Caco-2 (cell line): ENCODE results near the gene CERS3. TPM values are rescaled to one million over a fixed set of nuclear protein-coding genes. Genes with fewer than 3 reads are reported as not detected.

Source experiments
- BruUV-seq: library from RNA; stranded (reverse); fragments of 400-500 nt; replicated peaks from 2 replicates; lab custom pipeline; 2021; lab: Mats Ljungman, UMichigan
- CTCF ChIA-PET: fragments of 300-600 bp; sonication (Branson Sonifier 250); formaldehyde crosslinking; loops from one replicate; lab custom pipeline; 2022; ENCODE audit warnings: antibody characterized with exemption; lab: Charles Lee
- POLR2A ChIA-PET: fragments of 300-600 bp; sonication (Branson Sonifier 250); formaldehyde crosslinking; loops from one replicate; lab custom pipeline; 2022; ENCODE audit warnings: antibody characterized with exemption; lab: Charles Lee
- DNase-seq, 2 experiments: peaks; one replicate each; pipeline versions ENCODE4 v3.0.0 to v3.0.0-alpha.2; 2020 to 2022
- H3K27me3 ChIP-seq: replicated peaks from 2 replicates; pipeline ENCODE4 v1.6.0; 2011; ENCODE audit warnings: low read length; ENCODE audit not compliant: control insufficient read depth, insufficient read depth
- H3K36me3 ChIP-seq: 2 replicates; pipeline ENCODE4 v1.5.1; 2011; ENCODE audit warnings: low read length; ENCODE audit not compliant: control insufficient read depth, insufficient read depth
- H3K4me1 ChIP-seq: fragments of 250-450 bp; sonication (Bioruptor Pico); 2 replicates; pipeline ENCODE4 v1.5.1; 2020; ENCODE audit warnings: mild to moderate bottlenecking
- H3K4me3 ChIP-seq: 2 replicates; pipeline ENCODE4 v1.5.1; 2011; ENCODE audit warnings: low read depth, mild to moderate bottlenecking, control low read depth, low read length
- H3K9me3 ChIP-seq: fragments of 250-450 bp; sonication (Bioruptor Pico); 2 replicates; pipeline ENCODE4 v1.5.1; 2020; ENCODE audit warnings: mild to moderate bottlenecking, moderate library complexity
- H3K27ac Mint-ChIP-seq: one replicate; pipeline ENCODE4 v1.8.0; 2022; ENCODE audit warnings: mixed read lengths; ENCODE audit not compliant: unreplicated experiment
- H3K27me3 Mint-ChIP-seq: one replicate; pipeline ENCODE4 v1.8.0; 2022; ENCODE audit warnings: mixed read lengths; ENCODE audit not compliant: insufficient read depth, unreplicated experiment
- H3K36me3 Mint-ChIP-seq: one replicate; pipeline ENCODE4 v1.8.0; 2022; ENCODE audit warnings: mild to moderate bottlenecking, mixed read lengths; ENCODE audit not compliant: insufficient read depth, unreplicated experiment
- H3K4me1 Mint-ChIP-seq: one replicate; pipeline ENCODE4 v1.8.0; 2022; ENCODE audit warnings: low read depth, mixed read lengths; ENCODE audit not compliant: unreplicated experiment
- H3K4me3 Mint-ChIP-seq: one replicate; pipeline ENCODE4 v1.8.0; 2022; ENCODE audit warnings: mild to moderate bottlenecking, moderate library complexity, mixed read lengths; ENCODE audit not compliant: unreplicated experiment
- H3K9me3 Mint-ChIP-seq: one replicate; pipeline ENCODE4 v1.8.0; 2022; ENCODE audit warnings: mixed read lengths; ENCODE audit not compliant: unreplicated experiment
- intact Hi-C: fragments of 100-400 bp; cut with micrococcal nuclease; formaldehyde crosslinking; loops from one replicate; pipeline ENCODE4 v1.10.0; 2022; ENCODE audit not compliant: unreplicated experiment
- total RNA-seq: library from RNA; stranded (reverse); gene quantifications from 2 replicates; pipeline ENCODE4 v1.2.3, GENCODE V29; 2022
- TF ChIP-seq, protein P1 (sequence below), 2 experiments: fragments of 200-600 bp in 1 of 2; IDR thresholded peaks; 1 replicate in 1 of 2; 2 replicates in 1 of 2; pipeline versions ENCODE4 v1.5.1 to v1.8.0; 2011 to 2022; ENCODE audit warnings: antibody characterized with exemption in 1 of 2, control low read depth in 1 of 2, inconsistent platforms in 1 of 2, low read depth in 1 of 2, low read length in 1 of 2, mild to moderate bottlenecking in 1 of 2, moderate library complexity in 1 of 2; ENCODE audit not compliant: insufficient read depth in 1 of 2, severe bottlenecking in 1 of 2, unreplicated experiment in 1 of 2

Gene CERS3
- total RNA-seq, 1 experiment from 2014 or later, result not detected

DNA sequence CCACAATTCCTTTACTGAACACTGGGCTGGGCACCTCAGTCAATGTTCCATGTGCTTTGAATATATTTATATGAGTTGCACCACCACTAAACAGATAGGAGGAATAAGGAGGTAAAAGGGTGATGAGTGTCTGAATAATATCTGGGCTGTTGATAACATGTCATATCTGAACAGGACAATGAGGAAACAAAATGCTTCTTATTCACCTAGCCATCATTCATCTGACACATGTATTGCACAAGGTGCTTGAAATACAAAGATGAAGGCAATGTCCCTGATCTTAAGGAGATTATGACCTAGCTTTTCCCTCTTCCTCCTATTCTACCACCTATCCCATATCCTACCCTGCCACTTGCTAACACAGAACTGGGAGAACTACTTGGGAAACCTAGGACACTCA lies 8.0 kb upstream of the CERS3 start:
- Histone ChIP-seq H3K36me3 (no peaks in the 10 kb centered on the region), H3K27me3 (no peaks in the 10 kb centered on the region), H3K4me3 (no peak overlapping the region), H3K9me3 (no peaks in the 10 kb centered on the region), H3K4me1 (no peaks in the 10 kb centered on the region)
- DNase-seq, result no peak
- Mint-ChIP-seq H3K4me1 (no peaks in the 10 kb centered on the region), H3K27me3 (peaks cover 19% of the 10 kb centered on the region), H3K9me3 (peaks cover 10% of the 10 kb centered on the region), H3K4me3 (no peak overlapping the region), H3K27ac (no peak overlapping the region), H3K36me3 (peaks cover 5% of the 10 kb centered on the region)
- POLR2A ChIA-PET, result no interaction called here
- intact Hi-C loops, result no loop called here
- BruUV-seq, result no TSS peak
- TF ChIP-seq, protein P1, sequence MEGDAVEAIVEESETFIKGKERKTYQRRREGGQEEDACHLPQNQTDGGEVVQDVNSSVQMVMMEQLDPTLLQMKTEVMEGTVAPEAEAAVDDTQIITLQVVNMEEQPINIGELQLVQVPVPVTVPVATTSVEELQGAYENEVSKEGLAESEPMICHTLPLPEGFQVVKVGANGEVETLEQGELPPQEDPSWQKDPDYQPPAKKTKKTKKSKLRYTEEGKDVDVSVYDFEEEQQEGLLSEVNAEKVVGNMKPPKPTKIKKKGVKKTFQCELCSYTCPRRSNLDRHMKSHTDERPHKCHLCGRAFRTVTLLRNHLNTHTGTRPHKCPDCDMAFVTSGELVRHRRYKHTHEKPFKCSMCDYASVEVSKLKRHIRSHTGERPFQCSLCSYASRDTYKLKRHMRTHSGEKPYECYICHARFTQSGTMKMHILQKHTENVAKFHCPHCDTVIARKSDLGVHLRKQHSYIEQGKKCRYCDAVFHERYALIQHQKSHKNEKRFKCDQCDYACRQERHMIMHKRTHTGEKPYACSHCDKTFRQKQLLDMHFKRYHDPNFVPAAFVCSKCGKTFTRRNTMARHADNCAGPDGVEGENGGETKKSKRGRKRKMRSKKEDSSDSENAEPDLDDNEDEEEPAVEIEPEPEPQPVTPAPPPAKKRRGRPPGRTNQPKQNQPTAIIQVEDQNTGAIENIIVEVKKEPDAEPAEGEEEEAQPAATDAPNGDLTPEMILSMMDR (IDR thresholded peaks at IDR 0.05; ENCODE audit: insufficient read depth in 1 of 2, low read depth in 1 of 2, low read length in 1 of 2, severe bottlenecking in 1 of 2, unreplicated experiment in 1 of 2), result no peak
- CTCF ChIA-PET, result no interaction called here

DNA sequence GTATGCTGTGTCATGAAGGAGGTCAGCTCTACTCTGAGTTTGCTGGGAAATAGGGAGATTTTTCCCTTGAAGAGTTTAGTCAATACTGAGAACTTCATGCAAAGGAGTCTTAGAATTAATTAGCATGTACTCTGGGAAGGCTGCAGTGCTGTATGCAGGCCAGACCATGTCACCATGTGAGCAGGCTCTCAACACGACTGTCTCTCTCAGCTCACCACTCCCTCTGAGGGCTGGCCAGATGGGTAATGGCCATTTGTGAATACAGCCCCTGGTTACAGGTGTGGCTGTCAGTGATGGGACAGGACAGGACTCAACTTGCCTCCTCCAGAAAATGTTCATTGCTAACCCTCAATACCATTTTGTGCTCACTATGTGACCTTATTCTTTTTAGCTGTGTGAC lies 5.1 kb upstream of the CERS3 start:
- no peaks in the 10 kb centered on the region for H3K4me1 Mint-ChIP-seq
- Histone ChIP-seq H3K4me1 (no peaks in the 10 kb centered on the region), H3K4me3 (no peak overlapping the region), H3K27me3 (no peaks in the 10 kb centered on the region; the same call in 1 of the 2 replicates), H3K9me3 (no peaks in the 10 kb centered on the region), H3K36me3 (no peaks in the 10 kb centered on the region)
- TF ChIP-seq, protein P1 (IDR thresholded peaks at IDR 0.05; ENCODE audit: insufficient read depth in 1 of 2, low read depth in 1 of 2, low read length in 1 of 2, severe bottlenecking in 1 of 2, unreplicated experiment in 1 of 2), result no peak
- no peak overlapping the region for H3K27ac Mint-ChIP-seq
- ChIA-PET POLR2A (no interaction called here), CTCF (no interaction called here)
- no peak for DNase-seq
- intact Hi-C loops, result no loop called here
- H3K9me3 Mint-ChIP-seq, result peaks cover 1% of the 10 kb centered on the region
- no peaks in the 10 kb centered on the region for H3K36me3 Mint-ChIP-seq
- H3K4me3 Mint-ChIP-seq, result no peak overlapping the region
- no TSS peak for BruUV-seq
- peaks cover 26% of the 10 kb centered on the region for H3K27me3 Mint-ChIP-seq

DNA sequence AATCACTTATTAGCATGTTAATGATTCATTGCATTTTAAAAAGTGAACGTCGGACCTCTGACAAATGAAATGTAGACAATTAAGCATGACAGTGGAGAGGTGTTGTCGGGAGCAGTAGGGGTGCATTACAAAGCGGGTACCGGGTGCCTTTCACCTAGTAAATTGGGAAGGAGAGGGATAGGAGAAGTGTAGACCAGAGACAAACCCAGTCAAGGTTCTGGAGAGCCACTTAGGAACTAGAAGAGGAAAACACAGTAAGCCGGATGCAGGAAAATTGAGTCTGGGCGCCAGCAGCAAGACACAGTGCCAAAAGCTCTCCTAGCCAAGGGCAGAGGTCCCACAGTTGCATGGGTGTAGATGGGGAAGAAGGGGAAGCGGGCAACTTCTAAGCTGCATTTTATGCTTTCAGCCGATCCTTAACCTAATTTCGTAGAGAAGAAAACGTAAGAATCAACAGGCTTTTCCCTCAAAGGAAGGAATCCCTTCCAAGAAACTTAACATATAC lies 3.1 kb upstream of the CERS3 start:
- H3K36me3 Mint-ChIP-seq, result no peaks in the 10 kb centered on the region
- H3K27me3 Mint-ChIP-seq, result peaks cover 26% of the 10 kb centered on the region
- CTCF ChIA-PET, result no interaction called here
- H3K4me1 Mint-ChIP-seq, result no peaks in the 10 kb centered on the region
- TF ChIP-seq, protein P1 (IDR thresholded peaks at IDR 0.05; ENCODE audit: insufficient read depth in 1 of 2, low read depth in 1 of 2, low read length in 1 of 2, severe bottlenecking in 1 of 2, unreplicated experiment in 1 of 2), result no peak
- POLR2A ChIA-PET, result no interaction called here
- no peak overlapping the region for H3K4me3 Mint-ChIP-seq
- H3K9me3 Mint-ChIP-seq, result no peaks in the 10 kb centered on the region
- intact Hi-C loops, result no loop called here
- H3K27me3 ChIP-seq, result no peaks in the 10 kb centered on the region; the same call in 1 of the 2 replicates
- no TSS peak for BruUV-seq
- H3K9me3 ChIP-seq, result no peaks in the 10 kb centered on the region
- no peak for DNase-seq
- no peak overlapping the region for H3K27ac Mint-ChIP-seq
- no peaks in the 10 kb centered on the region for H3K4me1 ChIP-seq
- H3K4me3 ChIP-seq, result no peak overlapping the region
- no peaks in the 10 kb centered on the region for H3K36me3 ChIP-seq
